SK-N-SH (cell line): ENCODE data around the gene MESP1. TPM values are rescaled to one million over a fixed set of nuclear protein-coding genes. Genes with fewer than 3 reads are reported as not detected.

ENCODE experiments used
- CTCF ChIA-PET: fragments of 300-600, 350-600 bp; formaldehyde crosslinking; extraction: SDS; loops from one replicate; lab custom pipeline; 2021; lab: Yijun Ruan, JAX
- POLR2A ChIA-PET: fragments of 350-600 bp; sonication (Branson Sonifier 250); formaldehyde crosslinking; extraction: SDS; loops from one replicate; lab custom pipeline; 2020; ENCODE audit warnings: antibody characterized with exemption, inconsistent platforms; lab: Yijun Ruan, JAX
- DNase-seq: peaks from one replicate; pipeline ENCODE4 v3.0.0; 2012
- H2AFZ ChIP-seq: fragments of 200-600 bp; sonication (generic); 2 replicates; pipeline ENCODE4 v1.8.1; 2016; ENCODE audit warnings: antibody characterized with exemption, mild to moderate bottlenecking, low read depth
- H3F3A ChIP-seq: fragments of 200-600 bp; sonication (generic); replicated peaks from 2 replicates; pipeline ENCODE3; 2016; ENCODE audit warnings: antibody characterized with exemption, mild to moderate bottlenecking; ENCODE audit not compliant: insufficient read depth
- H3K27ac ChIP-seq, 2 experiments: fragments of 200-500 bp in 1 of 2; fragments of 200-600 bp in 1 of 2; sonication (Bioruptor generic) in 1 of 2; sonication (generic), shearing (Covaris generic) in 1 of 2; 2 replicates each; pipeline versions ENCODE4 v1.5.1 to v1.6.1; 2014 to 2016; ENCODE audit warnings: low read depth in 2 of 2, inconsistent platforms in 1 of 2, low read length in 1 of 2, mild to moderate bottlenecking in 1 of 2, mixed read lengths in 1 of 2
- H3K27me3 ChIP-seq: fragments of 200-600 bp; sonication (generic), shearing (Covaris generic); 2 replicates; pipeline ENCODE4 v1.6.1; 2016; ENCODE audit warnings: mixed run types; ENCODE audit not compliant: insufficient read depth
- H3K36me3 ChIP-seq, 2 experiments: fragments of 200-500 bp in 1 of 2; fragments of 200-600 bp in 1 of 2; sonication (Bioruptor generic) in 1 of 2; sonication (generic) in 1 of 2; replicated peaks in 1 of 2; 2 replicates each; pipeline versions ENCODE3 to v1.5.1; 2014 to 2016; ENCODE audit warnings: low read length in 1 of 2, mild to moderate bottlenecking in 1 of 2; ENCODE audit not compliant: insufficient read depth in 2 of 2, control insufficient read depth in 1 of 2
- H3K4me1 ChIP-seq, 2 experiments: fragments of 200-500 bp in 1 of 2; fragments of 200-600 bp in 1 of 2; sonication (Bioruptor generic) in 1 of 2; sonication (generic), shearing (Covaris generic) in 1 of 2; 2 replicates each; pipeline versions ENCODE4 v1.5.1 to v1.6.1; 2014 to 2016; ENCODE audit warnings: low read depth in 1 of 2, low read length in 1 of 2, mixed run types in 1 of 2; ENCODE audit not compliant: insufficient read depth in 2 of 2, control insufficient read depth in 1 of 2
- H3K4me2 ChIP-seq: fragments of 200-600 bp; sonication (generic), shearing (Covaris generic); 2 replicates; pipeline ENCODE4 v1.6.1; 2017; ENCODE audit warnings: mixed run types
- H3K4me3 ChIP-seq, 2 experiments: fragments of 200-500 bp in 1 of 2; fragments of 200-600 bp in 1 of 2; sonication (Bioruptor generic) in 1 of 2; sonication (generic), shearing (Covaris generic) in 1 of 2; 2 replicates each; pipeline versions ENCODE4 v1.5.1 to v1.8.1; 2014 to 2016; ENCODE audit warnings: low read depth in 2 of 2, inconsistent platforms in 1 of 2, low read length in 1 of 2, mild to moderate bottlenecking in 1 of 2, mixed read lengths in 1 of 2, moderate library complexity in 1 of 2
- H3K79me2 ChIP-seq: fragments of 200-600 bp; sonication (generic); 2 replicates; pipeline ENCODE4 v1.8.1; 2017; ENCODE audit warnings: mild to moderate bottlenecking; ENCODE audit not compliant: insufficient read depth
- H3K9ac ChIP-seq: fragments of 200-600 bp; sonication (generic); 2 replicates; pipeline ENCODE4 v1.6.1; 2017; ENCODE audit warnings: mixed run types
- H3K9me2 ChIP-seq: fragments of 200-600 bp; sonication (generic); 2 replicates; pipeline ENCODE4 v1.6.1; 2017; ENCODE audit warnings: mixed run types
- H3K9me3 ChIP-seq: fragments of 200-600 bp; sonication (generic); 2 replicates; pipeline ENCODE4 v1.6.1; 2017; ENCODE audit warnings: mixed run types, mild to moderate bottlenecking, moderate library complexity
- H4K20me1 ChIP-seq: fragments of 200-600 bp; sonication (generic); 2 replicates; pipeline ENCODE4 v1.6.1; 2017; ENCODE audit warnings: mild to moderate bottlenecking, mixed run types; ENCODE audit not compliant: insufficient read depth
- CHD2 ChIP-seq: fragments of 150-350 bp; IDR thresholded peaks from 2 replicates; pipeline ENCODE4 v1.6.1; 2018; ENCODE audit warnings: low read length; ENCODE audit not compliant: partially characterized antibody
- EP300 ChIP-seq, 2 experiments: IDR thresholded peaks; 2 replicates each; pipeline versions ENCODE4 v1.4.0 to v1.6.1; 2012; ENCODE audit warnings: borderline replicate concordance in 1 of 2, low read depth in 1 of 2, low read length in 1 of 2
- EZH2phosphoT487 ChIP-seq: fragments of 200-600 bp; sonication (generic); IDR thresholded peaks from 2 replicates; pipeline ENCODE4 v1.6.1; 2017; ENCODE audit warnings: low read depth, mixed run types, mild to moderate bottlenecking, antibody characterized with exemption, moderate library complexity, borderline replicate concordance
- FOXJ3 ChIP-seq: sonication (generic); formaldehyde crosslinking; IDR thresholded peaks from 2 replicates; pipeline ENCODE4 v1.5.1; 2020; ENCODE audit warnings: mild to moderate bottlenecking, missing genetic modification reagents
- GATA2 ChIP-seq: sonication (generic); formaldehyde crosslinking; IDR thresholded peaks from 2 replicates; pipeline ENCODE4 v1.5.0; 2020; ENCODE audit warnings: mild to moderate bottlenecking, missing genetic modification reagents
- IRF3 ChIP-seq: fragments of 150-350 bp; IDR thresholded peaks from 2 replicates; pipeline ENCODE4 v1.6.1; 2016; ENCODE audit warnings: mild to moderate bottlenecking, low read depth, low read length
- MXI1 ChIP-seq: IDR thresholded peaks from 2 replicates; pipeline ENCODE4 v1.6.1; 2012; ENCODE audit warnings: mild to moderate bottlenecking, low read depth, low read length, improper control_type of control experiment
- NFIC ChIP-seq: IDR thresholded peaks from 2 replicates; pipeline ENCODE4 v1.4.0; 2012; ENCODE audit warnings: borderline replicate concordance
- NRF1 ChIP-seq: IDR thresholded peaks from 2 replicates; pipeline ENCODE4 v1.6.1; 2012; ENCODE audit warnings: low read depth, mild to moderate bottlenecking, low read length
- POLR2AphosphoS5 ChIP-seq: IDR thresholded peaks from 2 replicates; pipeline ENCODE4 v1.6.1; 2012; ENCODE audit warnings: low read depth, low read length
- REST ChIP-seq: IDR thresholded peaks from 2 replicates; pipeline ENCODE4 v1.6.1; 2012; ENCODE audit warnings: mild to moderate bottlenecking, low read depth, low read length, moderate library complexity
- TEAD4 ChIP-seq: IDR thresholded peaks from 2 replicates; pipeline ENCODE4 v1.4.0; 2012; ENCODE audit warnings: mild to moderate bottlenecking, borderline replicate concordance; ENCODE audit not compliant: insufficient read depth
- USF2 ChIP-seq: fragments of 150-350 bp; IDR thresholded peaks from 2 replicates; pipeline ENCODE4 v1.6.1; 2017; ENCODE audit warnings: antibody characterized with exemption, low read length, low read depth, borderline replicate concordance
- WGBS: methylation state at CpG from one replicate; pipeline ENCODE4 v1.1.6; 2017; ENCODE audit warnings: low lambda C conversion rate; 5-methylcytosine and 5-hydroxymethylcytosine counted together
- polyA plus RNA-seq, 3 experiments: library from polyadenylated mRNA; depleted of rRNA; stranded (reverse); fragments of >200 nt; gene quantifications; 2 replicates each; pipeline ENCODE4 v1.2.3, GENCODE V29; 2012

MESP1 gene
- polyA plus RNA-seq, 1 of the 3 experiments (the other 2 are of a cell fraction): 0.74 TPM

GRCh38 chr15:89758981-89759380 is 7.9 kb upstream of the MESP1 start:
- H3K27ac ChIP-seq: no peak overlapping the region
- H3K9ac ChIP-seq: no peak overlapping the region
- H2AFZ ChIP-seq: no peak overlapping the region
- no peaks in the 10 kb centered on the region for H3K36me3 ChIP-seq
- H3K4me3 ChIP-seq: no peak overlapping the region
- no peaks in the 10 kb centered on the region for H3K9me3 ChIP-seq
- no peak for DNase-seq
- H3K4me2 ChIP-seq: no peak overlapping the region
- no peaks in the 10 kb centered on the region for H3K79me2 ChIP-seq
- POLR2A ChIA-PET: no interaction called here
- H3K4me1 ChIP-seq: peaks cover 4 to 20% of the 10 kb centered on the region in 2 experiments; a peak in 1 of 4 replicates
- no peaks in the 10 kb centered on the region for H3F3A ChIP-seq
- CTCF ChIA-PET: interaction anchor here (0.6 to 6.9 kb wide), 7 partner anchors 9 to 741 kb away, joined by 3 to 153 read pairs (median 20); partner anchors contain the start of gene MESP1
- no peaks in the 10 kb centered on the region for H3K27me3 ChIP-seq
- no peak for TF ChIP-seq EP300 (IDR thresholded peaks at IDR 0.05; ENCODE audit: borderline replicate concordance in 1 of 2, low read depth in 1 of 2, low read length in 1 of 2)
- no peak for TF ChIP-seq NRF1
- TF ChIP-seq NFIC: no peak
- no peak for TF ChIP-seq CHD2
- TF ChIP-seq POLR2AphosphoS5: no peak
- H4K20me1 ChIP-seq: no peaks in the 10 kb centered on the region
- 91% methylated on average over 5 of the region's 8 CpGs for WGBS
- H3K9me2 ChIP-seq: no peaks in the 10 kb centered on the region

- no peaks in the 10 kb centered on the region for H3K9me3 ChIP-seq
- H4K20me1 ChIP-seq: no peaks in the 10 kb centered on the region
- ChIA-PET POLR2A (no interaction called here), CTCF (interaction anchor here (0.6 to 6.9 kb wide), 4 partner anchors 11 to 741 kb away, joined by 3 to 153 read pairs (median 18); no protein-coding TSS in a partner anchor)
- no peak for DNase-seq
- H3K4me3 ChIP-seq: no peak overlapping the region
- no peaks in the 10 kb centered on the region for H3K9me2 ChIP-seq
- H3K27me3 ChIP-seq: no peaks in the 10 kb centered on the region
- peaks cover 4 to 20% of the 10 kb centered on the region in 2 experiments; a peak in 1 of 4 replicates for H3K4me1 ChIP-seq
- TF ChIP-seq GATA2: no peak
- no peak for TF ChIP-seq EP300 (IDR thresholded peaks at IDR 0.05; ENCODE audit: borderline replicate concordance in 1 of 2, low read depth in 1 of 2, low read length in 1 of 2)
- no peaks in the 10 kb centered on the region for H3K36me3 ChIP-seq
- no peaks in the 10 kb centered on the region for H3K79me2 ChIP-seq
- H3F3A ChIP-seq: no peaks in the 10 kb centered on the region
- no peak overlapping the region for H3K9ac ChIP-seq
- H2AFZ ChIP-seq: no peak overlapping the region
- H3K4me2 ChIP-seq: no peak overlapping the region
- H3K27ac ChIP-seq: no peak overlapping the region
- 96% methylated on average over 5 of the region's 8 CpGs for WGBS
Measured at GRCh38 chr15:89758283-89758682, 7.2 kb upstream of the MESP1 start.

- Histone ChIP-seq H3F3A (peaks cover 2% of the 10 kb centered on the region), H3K27ac (no peak overlapping the region), H3K27me3 (no peaks in the 10 kb centered on the region), H3K4me2 (no peak overlapping the region), H2AFZ (no peak overlapping the region), H3K79me2 (no peaks in the 10 kb centered on the region), H3K9me3 (no peaks in the 10 kb centered on the region), H4K20me1 (no peaks in the 10 kb centered on the region), H3K9ac (no peak overlapping the region), H3K9me2 (no peaks in the 10 kb centered on the region), H3K36me3 (no peaks in the 10 kb centered on the region), H3K4me3 (no peak overlapping the region)
- DNase-seq: no peak
- CTCF ChIA-PET: no interaction called here
- POLR2A ChIA-PET: no interaction called here
- no peak for TF ChIP-seq EP300 (IDR thresholded peaks at IDR 0.05; ENCODE audit: borderline replicate concordance in 1 of 2, low read depth in 1 of 2, low read length in 1 of 2)
- TF ChIP-seq CHD2: no peak
- no peak for TF ChIP-seq NFIC
- TF ChIP-seq EZH2phosphoT487: no peak
- TF ChIP-seq TEAD4: no peak
- no peak for TF ChIP-seq FOXJ3
- no peak for TF ChIP-seq MXI1
- no peak for TF ChIP-seq USF2
- no peak for TF ChIP-seq IRF3
- no peak for TF ChIP-seq REST
- TF ChIP-seq, all 33 proteins: peak for 0
- 64% methylated on average over 7 of the region's 7 CpGs for WGBS
- H3K4me1 ChIP-seq: peaks cover 4 to 20% of the 10 kb centered on the region in 2 experiments; a peak in 1 of 4 replicates
Measured at GRCh38 chr15:89756897-89757296, 5.8 kb upstream of the MESP1 start.
